Measurements from ENCODE around the gene BCAR1.

Gene BCAR1

DNA sequence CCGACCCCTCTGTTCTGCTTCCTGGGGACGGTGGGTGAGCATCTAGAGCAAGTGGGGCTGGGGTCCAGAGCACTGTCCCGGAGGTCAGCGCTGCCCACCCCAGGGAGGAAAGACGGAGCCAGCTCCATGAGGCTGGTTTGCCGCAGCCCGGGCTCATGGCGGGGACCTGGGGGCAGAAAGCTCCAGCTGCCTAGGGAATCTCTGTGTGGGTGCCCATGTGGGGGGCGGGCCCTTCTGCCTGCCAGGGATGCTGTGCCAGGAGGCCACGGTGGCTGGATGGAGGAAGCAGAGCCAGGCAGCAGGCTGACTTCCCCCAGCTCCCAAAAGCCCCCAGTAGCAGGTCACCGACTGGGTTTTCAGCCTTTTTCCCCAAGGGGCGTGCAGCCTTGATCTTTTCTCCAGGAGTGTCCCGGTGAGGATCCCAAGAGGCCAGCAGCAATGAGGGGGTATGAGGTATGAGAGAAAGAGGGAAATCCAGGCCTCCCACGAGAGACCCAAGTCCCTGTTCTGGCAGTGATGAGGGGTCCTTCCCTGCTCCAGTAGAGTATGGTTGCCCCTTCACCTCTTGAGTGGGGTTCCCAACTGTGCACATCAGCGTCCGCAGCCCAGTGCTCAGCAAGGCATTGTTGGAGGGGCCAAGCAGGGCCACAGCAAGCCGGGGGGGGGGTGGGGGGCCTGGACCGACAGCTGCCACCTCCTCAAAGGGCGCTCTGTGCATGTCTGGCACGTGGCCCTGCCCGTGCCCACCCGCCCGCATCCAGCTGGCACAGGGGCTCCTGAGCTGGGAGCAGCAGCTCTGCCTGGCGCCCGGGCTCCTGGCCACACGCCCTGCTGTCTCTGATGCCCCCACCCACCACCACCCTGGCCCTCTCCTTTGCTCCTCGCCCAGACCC, 15.6 kb upstream of the BCAR1 start:
- TF ChIP-seq ZFX (IDR thresholded peaks at IDR 0.05), result no peak
- TF ChIP-seq, protein P1, sequence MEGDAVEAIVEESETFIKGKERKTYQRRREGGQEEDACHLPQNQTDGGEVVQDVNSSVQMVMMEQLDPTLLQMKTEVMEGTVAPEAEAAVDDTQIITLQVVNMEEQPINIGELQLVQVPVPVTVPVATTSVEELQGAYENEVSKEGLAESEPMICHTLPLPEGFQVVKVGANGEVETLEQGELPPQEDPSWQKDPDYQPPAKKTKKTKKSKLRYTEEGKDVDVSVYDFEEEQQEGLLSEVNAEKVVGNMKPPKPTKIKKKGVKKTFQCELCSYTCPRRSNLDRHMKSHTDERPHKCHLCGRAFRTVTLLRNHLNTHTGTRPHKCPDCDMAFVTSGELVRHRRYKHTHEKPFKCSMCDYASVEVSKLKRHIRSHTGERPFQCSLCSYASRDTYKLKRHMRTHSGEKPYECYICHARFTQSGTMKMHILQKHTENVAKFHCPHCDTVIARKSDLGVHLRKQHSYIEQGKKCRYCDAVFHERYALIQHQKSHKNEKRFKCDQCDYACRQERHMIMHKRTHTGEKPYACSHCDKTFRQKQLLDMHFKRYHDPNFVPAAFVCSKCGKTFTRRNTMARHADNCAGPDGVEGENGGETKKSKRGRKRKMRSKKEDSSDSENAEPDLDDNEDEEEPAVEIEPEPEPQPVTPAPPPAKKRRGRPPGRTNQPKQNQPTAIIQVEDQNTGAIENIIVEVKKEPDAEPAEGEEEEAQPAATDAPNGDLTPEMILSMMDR (conservative IDR thresholded peaks at IDR 0.05), result no peak

DNA sequence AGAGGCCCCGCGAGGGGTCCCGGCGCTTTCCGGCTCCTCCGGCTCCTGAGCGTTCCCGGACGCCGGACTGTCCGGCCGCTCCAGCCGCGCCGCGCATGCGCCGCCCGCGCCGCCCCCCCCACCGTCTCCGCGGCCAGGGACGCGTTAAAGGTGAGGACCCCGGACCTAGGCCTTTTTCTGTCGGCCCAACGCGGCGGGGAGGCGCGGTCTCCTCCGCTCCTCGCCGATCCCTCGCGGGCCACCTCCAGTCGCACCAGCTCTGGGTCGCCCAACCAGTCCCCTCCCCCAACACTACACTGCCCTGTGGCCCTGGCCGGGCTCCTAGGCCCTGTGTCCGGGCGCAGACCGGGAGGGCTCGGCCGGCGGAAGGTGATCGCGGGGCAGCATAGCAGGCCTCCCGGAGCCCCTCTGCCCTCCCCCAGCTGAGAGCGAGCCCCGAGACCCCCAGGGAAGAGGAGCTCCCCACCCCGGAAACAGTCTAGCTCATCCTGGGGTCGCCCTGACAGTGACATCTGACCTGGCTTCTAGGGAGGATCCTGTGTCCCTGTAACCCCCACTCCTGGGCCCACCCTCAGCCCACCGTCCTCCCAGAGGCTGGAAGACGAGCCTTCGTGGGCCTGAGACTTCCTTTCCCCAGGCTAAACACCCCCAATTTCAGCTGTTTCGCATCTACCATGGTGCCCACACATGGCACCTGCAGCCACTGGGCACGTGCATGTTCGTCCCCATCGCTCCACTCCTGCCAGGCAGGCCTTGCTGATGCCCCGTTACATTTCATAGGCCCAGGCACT, 14.7 kb upstream of the BCAR1 start:
- peak overlapping the region; percentile 99 for H3K27ac ChIP-seq
- TF ChIP-seq, protein P1 (conservative IDR thresholded peaks at IDR 0.05), result no peak
- peak; percentile 78; the same call in 1 of the 2 replicates for TF ChIP-seq ZFX (IDR thresholded peaks at IDR 0.05)

More for the DNA sequence above, 15.6 kb upstream of the BCAR1 start:
- H3K27ac ChIP-seq, result peak overlapping the region; percentile 99

DNA sequence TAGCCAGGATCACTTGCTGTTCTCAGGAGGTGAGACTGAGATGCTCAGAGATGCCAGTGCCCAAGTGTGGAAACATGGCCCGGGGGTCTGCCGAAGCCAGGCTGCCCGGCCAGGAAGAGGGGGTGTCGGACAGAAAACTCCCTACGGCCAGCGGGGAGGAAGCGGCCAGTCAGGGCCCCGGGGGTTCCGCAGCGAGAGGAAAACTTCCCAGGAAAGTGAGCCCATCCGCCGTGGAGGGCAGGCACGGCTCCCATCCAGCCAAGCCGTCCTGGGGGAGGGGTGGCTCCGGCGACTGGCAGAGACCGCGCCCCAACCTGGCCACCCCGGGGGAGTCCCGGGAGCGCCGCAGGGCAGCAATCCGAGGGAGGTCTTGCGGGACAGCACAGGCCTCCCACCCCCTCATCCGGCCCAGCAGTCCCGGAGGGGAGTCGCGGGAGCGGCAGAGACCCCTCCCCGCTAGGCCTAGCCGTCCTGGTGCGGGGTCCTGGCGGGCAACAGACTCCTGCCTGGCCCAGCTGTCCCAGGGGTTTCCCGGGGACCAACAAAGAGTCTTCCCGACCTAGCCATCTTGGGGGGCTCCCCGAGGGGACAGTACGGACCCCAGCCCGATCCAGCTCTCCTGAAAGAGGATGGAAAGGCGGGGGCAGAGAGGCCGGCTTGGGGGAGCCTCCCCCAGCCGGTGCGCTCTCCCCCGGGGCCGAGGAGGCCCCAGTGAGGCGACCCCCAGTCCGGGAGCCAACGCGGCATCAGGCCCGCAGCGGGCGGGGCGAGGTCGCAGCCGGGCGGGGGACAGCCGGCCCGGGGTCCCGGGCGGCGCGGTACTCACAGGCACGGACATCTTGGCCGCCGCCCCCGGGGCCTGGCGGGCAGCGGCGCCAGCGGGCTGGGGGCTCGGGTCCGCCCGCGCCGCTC, 13.8 kb upstream of the BCAR1 start:
- peak overlapping the region; percentile 99 for H3K27ac ChIP-seq

DNA sequence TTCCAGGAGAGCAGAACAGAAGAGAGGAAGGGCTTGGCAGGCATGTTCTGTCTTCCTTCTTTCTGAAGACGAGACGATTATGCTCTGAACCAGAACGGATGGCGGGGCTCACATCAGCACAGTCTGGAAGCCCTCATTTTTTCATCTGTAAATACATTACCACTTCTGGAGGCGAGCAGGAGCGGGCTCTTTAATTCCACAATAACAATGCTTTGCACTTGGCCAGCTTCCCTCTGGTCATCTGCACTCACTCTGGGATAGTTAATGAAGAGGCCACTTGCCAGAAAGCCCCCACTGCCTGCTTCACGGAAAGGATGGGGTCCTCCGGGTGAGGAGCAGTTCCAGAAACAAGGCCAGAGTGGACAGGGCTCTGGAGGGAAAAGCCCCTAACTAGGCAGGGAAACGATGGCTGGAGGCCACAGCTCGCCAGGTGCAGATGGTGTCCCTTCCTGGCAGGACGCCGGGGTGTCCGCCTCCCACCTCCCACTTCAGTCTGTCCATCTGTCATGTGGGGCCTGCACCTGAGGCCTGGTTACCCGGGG, 13.1 kb upstream of the BCAR1 start:
- peak overlapping the region; percentile 99 for H3K27ac ChIP-seq
- TF ChIP-seq ZFX (IDR thresholded peaks at IDR 0.05), result no peak

More for the DNA sequence above, 13.8 kb upstream of the BCAR1 start:
- TF ChIP-seq, protein P1 (conservative IDR thresholded peaks at IDR 0.05), result no peak
- 0 out of 2 replicates have a peak, but pooled peaks have one; percentile 45 for TF ChIP-seq ZFX (IDR thresholded peaks at IDR 0.05)

DNA sequence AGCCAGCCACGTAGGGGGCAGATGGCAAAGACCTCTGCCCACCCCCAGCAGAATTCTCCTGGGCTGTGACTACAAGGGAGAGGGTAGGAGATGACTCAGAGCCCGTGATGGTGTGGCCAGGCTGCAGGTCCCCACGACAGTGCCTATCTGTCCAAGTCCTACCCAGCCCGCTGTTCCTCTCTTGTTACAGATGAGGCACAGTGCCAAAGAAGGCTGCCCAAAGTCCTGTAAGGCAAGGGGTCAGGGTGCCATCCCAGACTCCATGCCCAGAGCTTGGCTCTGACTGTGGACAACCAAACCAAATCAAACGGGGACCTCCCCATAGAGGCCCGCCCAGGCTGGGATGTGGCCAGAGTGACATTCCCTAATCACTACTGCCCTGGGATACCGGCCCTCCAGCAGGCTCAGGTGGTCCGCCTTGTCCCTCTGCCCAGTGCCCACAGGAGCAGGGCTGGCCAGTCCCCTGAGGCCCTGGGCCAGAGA, 12.6 kb upstream of the BCAR1 start:
- no peak for TF ChIP-seq ZFX (IDR thresholded peaks at IDR 0.05)
- TF ChIP-seq, protein P1 (conservative IDR thresholded peaks at IDR 0.05), result no peak

DNA sequence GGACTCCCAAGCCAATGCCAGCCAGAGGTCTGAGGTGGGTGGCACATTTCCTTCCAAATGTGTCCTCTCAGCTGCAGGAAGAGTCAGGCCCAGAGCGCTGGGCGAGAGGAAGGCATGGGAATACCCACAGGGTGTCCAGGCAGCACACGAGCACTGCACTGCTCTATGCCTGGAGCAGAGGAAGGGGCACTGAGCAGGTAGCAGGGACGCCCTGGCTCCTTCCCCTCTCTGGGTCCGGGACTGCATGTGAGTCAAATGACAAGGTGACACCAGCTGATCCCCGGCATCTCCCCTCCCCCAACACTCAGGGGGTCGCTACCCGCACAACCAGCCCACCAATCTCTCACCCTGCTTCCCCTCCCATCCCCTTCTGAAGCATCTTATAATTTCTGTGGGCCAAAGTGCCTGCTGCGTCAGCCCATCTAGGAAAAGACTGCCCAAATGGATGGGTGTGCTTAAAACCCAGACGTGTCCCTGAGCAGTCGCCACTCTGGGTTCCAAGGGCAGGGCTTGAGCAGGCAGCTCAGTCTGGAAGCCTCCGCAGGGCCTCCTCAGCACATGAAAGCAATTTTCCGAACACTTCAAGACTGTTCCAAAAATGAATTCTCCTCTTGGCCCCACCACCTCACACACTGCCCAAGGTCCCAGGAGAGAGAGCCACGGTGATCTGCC, 12.0 kb upstream of the BCAR1 start:
- TF ChIP-seq, protein P1 (conservative IDR thresholded peaks at IDR 0.05), result no peak
- no peak for TF ChIP-seq ZFX (IDR thresholded peaks at IDR 0.05)
- peak overlapping the region; percentile 99 for H3K27ac ChIP-seq

More for the DNA sequence above, 12.6 kb upstream of the BCAR1 start:
- peak overlapping the region; percentile 99 for H3K27ac ChIP-seq
